GM12801 (cell line): ENCODE measurements around the gene ITPR3.

ENCODE experiments used
- CTCF ChIP-seq: IDR thresholded peaks from one replicate; pipeline ENCODE4 v1.5.1; 2011; ENCODE audit warnings: control low read depth; ENCODE audit not compliant: insufficient read length; ENCODE audit errors: extremely low read depth

Gene ITPR3

DNA sequence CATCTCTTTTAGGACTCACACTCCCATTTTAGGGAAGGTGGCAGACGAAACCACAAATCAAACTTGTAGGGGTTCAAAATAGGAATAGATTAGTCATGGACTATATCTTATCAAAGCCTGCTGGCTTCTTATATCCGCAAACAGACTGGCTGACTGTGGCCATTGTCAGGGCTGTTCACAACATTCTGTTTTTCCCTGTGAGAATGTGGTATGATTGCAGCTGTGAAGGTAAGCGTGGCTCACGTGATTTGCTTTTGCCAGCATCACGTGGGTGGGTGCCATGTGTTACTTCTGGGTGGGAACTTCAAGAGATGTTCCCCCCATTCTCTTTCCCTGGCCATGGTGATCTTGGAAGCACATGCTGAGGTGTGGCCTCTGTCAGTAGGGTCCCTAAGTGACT is 119.7 kb downstream of the ITPR3 start:
- no peak for TF ChIP-seq CTCF

GRCh38 chr6:33742092-33742491 is 121.0 kb downstream of the ITPR3 start:
- no peak for TF ChIP-seq CTCF

DNA sequence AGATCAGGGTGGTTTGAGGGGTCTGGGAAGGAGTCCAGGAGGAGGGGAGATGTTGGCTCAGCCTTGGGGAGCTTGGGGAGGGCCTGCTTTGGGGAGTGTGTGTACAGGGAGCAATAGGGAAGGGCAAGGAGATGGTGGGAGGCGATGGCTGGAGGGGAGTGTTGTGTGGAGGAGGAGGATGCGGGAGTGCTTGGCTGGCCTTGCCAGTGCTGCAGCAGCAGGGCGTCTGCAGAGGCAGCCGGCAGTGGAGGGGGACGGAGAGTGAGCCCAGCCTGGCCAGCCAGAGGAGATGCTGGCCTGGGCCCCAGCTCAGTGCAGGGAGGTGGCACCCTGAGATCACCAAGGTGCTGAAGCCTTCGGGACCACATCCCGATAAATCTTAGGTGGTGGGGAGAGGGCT is 121.7 kb downstream of the ITPR3 start:
- TF ChIP-seq CTCF = no peak

DNA sequence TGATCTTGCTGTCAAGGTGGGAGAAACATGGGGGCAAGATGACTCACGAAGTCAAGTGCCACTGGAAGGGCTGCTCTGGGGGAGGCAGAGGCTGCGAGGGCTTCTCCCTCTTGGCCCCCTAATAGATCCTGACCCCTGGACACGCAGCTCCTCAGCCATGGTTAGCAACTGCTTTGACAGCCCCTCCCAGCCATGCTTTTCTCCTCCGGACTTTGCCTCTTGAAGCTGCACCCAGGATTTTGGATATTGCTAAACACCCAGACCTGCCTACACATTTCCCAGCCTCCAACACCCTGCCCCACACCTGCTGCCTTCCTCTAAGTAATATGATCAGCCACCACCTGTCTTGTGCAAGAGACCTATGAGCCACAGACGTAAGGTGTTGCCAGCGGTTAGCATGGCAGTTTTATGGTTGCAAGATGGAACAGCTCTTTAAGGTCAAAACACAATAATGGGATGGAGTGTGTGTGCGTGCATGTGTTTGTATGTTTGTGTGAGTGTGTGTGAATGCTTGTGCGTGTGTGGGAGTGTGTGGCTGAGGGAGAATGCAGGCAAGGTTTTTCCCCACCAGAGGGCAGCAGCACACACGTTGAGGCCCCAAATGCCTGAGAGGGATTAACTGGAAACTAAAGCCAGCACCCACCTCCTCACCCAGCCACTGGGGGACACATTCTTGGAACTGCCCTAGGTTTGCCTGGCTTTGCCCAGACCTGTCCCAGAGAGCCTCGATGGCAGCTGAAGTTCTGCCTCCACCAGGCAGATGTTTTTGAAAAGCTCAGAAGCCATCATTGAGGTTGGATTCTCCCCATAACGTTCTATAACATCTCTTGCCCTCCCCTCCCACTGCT is 123.1 kb downstream of the ITPR3 start:
- no peak for TF ChIP-seq CTCF

DNA sequence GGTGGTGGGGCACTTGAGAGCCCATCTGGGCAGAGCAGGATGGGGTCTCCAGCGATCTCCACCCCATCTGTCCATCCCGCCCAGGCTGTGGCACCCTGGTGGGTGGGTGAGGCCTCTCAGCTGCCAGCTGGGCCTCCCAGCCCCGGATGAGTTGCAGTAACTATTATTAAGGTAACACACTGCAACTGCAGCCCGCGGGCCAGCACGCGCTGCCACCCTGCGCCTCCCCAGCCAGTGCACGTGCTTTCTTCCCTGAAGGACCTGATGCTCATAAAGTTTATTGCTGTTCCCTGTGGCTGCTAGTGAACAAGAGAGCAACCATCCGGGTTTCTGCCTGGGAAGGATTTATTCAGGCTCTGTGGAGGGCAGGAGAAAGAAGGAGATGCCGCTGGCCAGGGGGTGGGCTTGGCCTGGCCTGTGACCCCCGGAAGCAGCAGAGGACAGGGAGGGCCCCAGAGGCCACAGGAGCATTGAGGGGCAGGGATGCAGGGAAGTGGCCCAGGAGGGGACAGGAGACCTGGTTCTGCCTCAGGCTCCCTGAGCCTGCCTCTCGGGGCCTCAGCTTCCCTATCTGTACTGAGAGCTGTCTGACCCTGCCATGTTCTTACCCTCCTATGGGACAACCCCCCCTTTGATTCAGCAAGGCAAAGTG is 123.9 kb downstream of the ITPR3 start:
- TF ChIP-seq CTCF = no peak

- no peak for TF ChIP-seq CTCF
These were observed 124.4 kb downstream of the ITPR3 start for GRCh38 chr6:33745548-33745947.
